ENCODE data around the gene NMNAT2. TPM values are rescaled to one million over a fixed set of nuclear protein-coding genes. Genes with fewer than 3 reads are reported as not detected.

Gene NMNAT2
- total RNA-seq, 1 experiment from 2014 or later, result 0.17 TPM

DNA sequence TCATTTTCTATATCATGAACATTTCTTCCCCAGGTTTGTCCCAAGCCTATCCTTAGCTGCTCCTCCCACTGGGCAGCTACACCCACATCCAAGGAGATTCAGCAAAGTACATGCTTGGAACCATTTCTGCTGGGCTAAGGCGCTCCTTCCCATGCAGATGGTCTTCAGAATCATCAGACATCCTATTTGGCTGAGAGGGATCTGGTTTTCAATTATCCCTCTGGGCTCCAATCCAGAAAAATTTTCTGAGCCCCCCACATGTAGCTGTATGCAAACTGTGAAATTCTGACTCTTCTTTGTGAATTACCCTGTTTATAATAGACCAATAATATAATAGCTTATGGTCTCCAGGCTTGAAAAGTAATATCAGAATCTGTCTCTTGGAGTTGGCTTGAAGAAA lies 132.9 kb downstream of the NMNAT2 start:
- ChIA-PET CTCF (no interaction called here), POLR2A (ENCODE audit: low non-redundant PET) (no interaction called here)

DNA sequence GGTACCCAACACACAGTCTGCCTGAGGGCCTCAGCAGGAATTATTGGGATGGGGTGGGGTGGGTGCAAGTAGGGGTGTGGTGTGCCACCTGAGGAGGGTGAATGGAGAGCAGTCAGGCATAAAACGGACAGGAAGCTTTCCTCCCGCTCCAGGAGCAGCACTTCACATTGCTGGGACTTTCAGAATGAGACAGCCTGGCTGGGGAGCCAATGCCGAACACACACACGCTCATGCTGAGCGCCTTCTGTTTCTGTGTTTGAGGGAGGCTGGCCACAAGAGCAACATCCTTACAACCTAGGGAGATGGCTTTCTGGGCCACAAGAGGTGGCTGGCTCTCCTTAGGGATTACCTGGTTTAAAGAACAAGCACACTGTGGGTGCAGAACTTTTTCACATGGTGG lies 134.1 kb downstream of the NMNAT2 start:
- no peak for DNase-seq (ENCODE audit: low spot score)
- H3K4me3 ChIP-seq (ENCODE audit: low read depth, low read length, poor library complexity, severe bottlenecking), result no peak overlapping the region
- ChIA-PET CTCF (no interaction called here), POLR2A (ENCODE audit: low non-redundant PET) (no interaction called here)
- H3K36me3 ChIP-seq (ENCODE audit: insufficient read depth, low read length, poor library complexity, severe bottlenecking), result no peaks in the 10 kb centered on the region
- no peaks in the 10 kb centered on the region for H3K27me3 ChIP-seq (replicated peaks; ENCODE audit: insufficient read depth, low read depth, low read length, poor library complexity)
- no TSS peak for BruUV-seq (replicated peaks)
- intact Hi-C loops (cut with micrococcal nuclease; ENCODE audit: unreplicated experiment), result loop anchor here (5.0 to 10.0 kb wide), 2 partner anchors 263 to 341 kb away; no protein-coding TSS in a partner anchor
- no peaks in the 10 kb centered on the region for H3K9me3 ChIP-seq (ENCODE audit: low read depth, low read length, poor library complexity, severe bottlenecking)
- no peak overlapping the region for H3K27ac ChIP-seq (ENCODE audit: low read depth, low read length, poor library complexity, severe bottlenecking)
- TF ChIP-seq EZH2 (IDR thresholded peaks at IDR 0.05; ENCODE audit: borderline replicate concordance, low read depth, low read length, poor library complexity, severe bottlenecking), result no peak
- TF ChIP-seq, protein P1, sequence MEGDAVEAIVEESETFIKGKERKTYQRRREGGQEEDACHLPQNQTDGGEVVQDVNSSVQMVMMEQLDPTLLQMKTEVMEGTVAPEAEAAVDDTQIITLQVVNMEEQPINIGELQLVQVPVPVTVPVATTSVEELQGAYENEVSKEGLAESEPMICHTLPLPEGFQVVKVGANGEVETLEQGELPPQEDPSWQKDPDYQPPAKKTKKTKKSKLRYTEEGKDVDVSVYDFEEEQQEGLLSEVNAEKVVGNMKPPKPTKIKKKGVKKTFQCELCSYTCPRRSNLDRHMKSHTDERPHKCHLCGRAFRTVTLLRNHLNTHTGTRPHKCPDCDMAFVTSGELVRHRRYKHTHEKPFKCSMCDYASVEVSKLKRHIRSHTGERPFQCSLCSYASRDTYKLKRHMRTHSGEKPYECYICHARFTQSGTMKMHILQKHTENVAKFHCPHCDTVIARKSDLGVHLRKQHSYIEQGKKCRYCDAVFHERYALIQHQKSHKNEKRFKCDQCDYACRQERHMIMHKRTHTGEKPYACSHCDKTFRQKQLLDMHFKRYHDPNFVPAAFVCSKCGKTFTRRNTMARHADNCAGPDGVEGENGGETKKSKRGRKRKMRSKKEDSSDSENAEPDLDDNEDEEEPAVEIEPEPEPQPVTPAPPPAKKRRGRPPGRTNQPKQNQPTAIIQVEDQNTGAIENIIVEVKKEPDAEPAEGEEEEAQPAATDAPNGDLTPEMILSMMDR (conservative IDR thresholded peaks at IDR 0.05; ENCODE audit: low read depth, low read length), result no peak
- peaks cover 9% of the 10 kb centered on the region for H3K4me1 ChIP-seq (ENCODE audit: insufficient read depth, low read length, poor library complexity, severe bottlenecking)

More for the DNA sequence above, 132.9 kb downstream of the NMNAT2 start:
- H3K27me3 ChIP-seq (replicated peaks; ENCODE audit: insufficient read depth, low read depth, low read length, poor library complexity), result no peaks in the 10 kb centered on the region
- intact Hi-C loops (cut with micrococcal nuclease; ENCODE audit: unreplicated experiment), result loop anchor here (10.0 kb wide), 1 partner anchor 340 kb away; no protein-coding TSS in a partner anchor
- no peaks in the 10 kb centered on the region for H3K4me1 ChIP-seq (ENCODE audit: insufficient read depth, low read length, poor library complexity, severe bottlenecking)
- H3K27ac ChIP-seq (ENCODE audit: low read depth, low read length, poor library complexity, severe bottlenecking), result no peak overlapping the region
- H3K9me3 ChIP-seq (ENCODE audit: low read depth, low read length, poor library complexity, severe bottlenecking), result no peaks in the 10 kb centered on the region
- no peak for DNase-seq (ENCODE audit: low spot score)
- BruUV-seq (replicated peaks), result no TSS peak
- H3K36me3 ChIP-seq (ENCODE audit: insufficient read depth, low read length, poor library complexity, severe bottlenecking), result no peaks in the 10 kb centered on the region
- no peak overlapping the region for H3K4me3 ChIP-seq (ENCODE audit: low read depth, low read length, poor library complexity, severe bottlenecking)
- TF ChIP-seq EZH2 (IDR thresholded peaks at IDR 0.05; ENCODE audit: borderline replicate concordance, low read depth, low read length, poor library complexity, severe bottlenecking), result no peak
- TF ChIP-seq, protein P1 (conservative IDR thresholded peaks at IDR 0.05; ENCODE audit: low read depth, low read length), result no peak

DNA sequence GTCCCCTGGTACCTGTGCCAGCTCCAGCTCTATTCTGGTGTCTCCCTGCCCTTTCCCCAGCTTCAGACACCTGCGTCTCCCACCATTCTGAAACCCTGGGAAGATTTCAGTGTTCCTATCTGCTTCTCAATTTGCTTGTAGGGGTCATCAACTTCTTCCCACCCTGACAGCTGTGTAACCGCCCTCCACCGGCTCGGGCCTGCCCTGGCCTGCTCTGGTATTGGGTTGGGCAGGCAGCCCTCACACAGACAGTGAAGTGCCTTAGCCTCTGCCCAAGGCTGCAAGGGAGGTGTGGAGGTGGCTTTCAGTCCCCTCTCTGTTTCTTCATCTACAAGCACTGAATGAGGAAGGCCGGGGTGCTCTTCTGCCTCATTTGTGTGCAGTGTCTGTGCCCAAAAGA lies 134.9 kb downstream of the NMNAT2 start:
- TF ChIP-seq EZH2 (IDR thresholded peaks at IDR 0.05; ENCODE audit: borderline replicate concordance, low read depth, low read length, poor library complexity, severe bottlenecking), result no peak
- TF ChIP-seq, protein P1 (conservative IDR thresholded peaks at IDR 0.05; ENCODE audit: low read depth, low read length), result no peak
- no TSS peak for BruUV-seq (replicated peaks)
- no peaks in the 10 kb centered on the region for H3K9me3 ChIP-seq (ENCODE audit: low read depth, low read length, poor library complexity, severe bottlenecking)
- no peaks in the 10 kb centered on the region for H3K27me3 ChIP-seq (replicated peaks; ENCODE audit: insufficient read depth, low read depth, low read length, poor library complexity)
- peaks cover 17% of the 10 kb centered on the region for H3K4me1 ChIP-seq (ENCODE audit: insufficient read depth, low read length, poor library complexity, severe bottlenecking)
- ChIA-PET POLR2A (ENCODE audit: low non-redundant PET) (no interaction called here), CTCF (no interaction called here)
- H3K27ac ChIP-seq (ENCODE audit: low read depth, low read length, poor library complexity, severe bottlenecking), result no peak overlapping the region
- no peaks in the 10 kb centered on the region for H3K36me3 ChIP-seq (ENCODE audit: insufficient read depth, low read length, poor library complexity, severe bottlenecking)
- DNase-seq (ENCODE audit: low spot score), result no peak
- intact Hi-C loops (cut with micrococcal nuclease; ENCODE audit: unreplicated experiment), result loop anchor here (5.0 to 10.0 kb wide), 2 partner anchors 264 to 342 kb away; no protein-coding TSS in a partner anchor
- no peak overlapping the region for H3K4me3 ChIP-seq (ENCODE audit: low read depth, low read length, poor library complexity, severe bottlenecking)
